GM12878 (cell line): ENCODE data around the gene ACAP1. TPM values are rescaled to one million over a fixed set of nuclear protein-coding genes. Genes with fewer than 3 reads are reported as not detected.

ENCODE experiments used
- ATF3 ChIP-seq: IDR thresholded peaks from 2 replicates; pipeline ENCODE4 v1.6.1; 2011; ENCODE audit warnings: low read depth, mild to moderate bottlenecking, low read length, moderate library complexity, borderline replicate concordance; ENCODE audit errors: extremely low read depth
- BCL3 ChIP-seq: IDR thresholded peaks from 2 replicates; pipeline ENCODE4 v1.6.1; 2011; ENCODE audit warnings: borderline replicate concordance, low read depth, mild to moderate bottlenecking, moderate library complexity, low read length; ENCODE audit not compliant: insufficient read depth, poor library complexity, severe bottlenecking
- CBX5 ChIP-seq: sonication (generic); IDR thresholded peaks from 2 replicates; pipeline ENCODE4 v1.6.1; 2016; ENCODE audit warnings: low read depth, moderate library complexity, mild to moderate bottlenecking, inconsistent platforms
- CHD1 ChIP-seq: IDR thresholded peaks from 2 replicates; pipeline ENCODE4 v1.6.1; 2012; ENCODE audit warnings: low read depth, low read length, improper control_type of control experiment
- E4F1 ChIP-seq: fragments of 450-650 bp; IDR thresholded peaks from 2 replicates; pipeline ENCODE4 v1.6.1; 2018; ENCODE audit warnings: borderline replicate concordance, mild to moderate bottlenecking; ENCODE audit not compliant: partially characterized antibody
- HSF1 ChIP-seq: fragments of 150-350 bp; IDR thresholded peaks from 2 replicates; pipeline ENCODE4 v1.6.1; 2014; ENCODE audit warnings: mild to moderate bottlenecking, low read depth, low read length
- IRF3 ChIP-seq: fragments of 450-650 bp; IDR thresholded peaks from 2 replicates; pipeline ENCODE4 v1.6.1; 2014; ENCODE audit warnings: mild to moderate bottlenecking
- MXI1 ChIP-seq: fragments of 150-350 bp; IDR thresholded peaks from 2 replicates; pipeline ENCODE4 v1.6.1; 2011; ENCODE audit warnings: low read depth, mild to moderate bottlenecking, inconsistent platforms, low read length, improper control_type of control experiment
- POU2F2 ChIP-seq: IDR thresholded peaks from 3 replicates; pipeline ENCODE4 v1.6.1; 2011; ENCODE audit warnings: low read depth, mild to moderate bottlenecking, low read length, borderline replicate concordance
- RAD21 ChIP-seq: IDR thresholded peaks from 2 replicates; pipeline ENCODE4 v1.6.1; 2011; ENCODE audit warnings: mild to moderate bottlenecking, low read depth, low read length, moderate library complexity; ENCODE audit not compliant: insufficient read depth
- RAD51 ChIP-seq: fragments of 450-650 bp; IDR thresholded peaks from 2 replicates; pipeline ENCODE4 v1.6.1; 2016; ENCODE audit warnings: moderate library complexity, mild to moderate bottlenecking, inconsistent platforms
- SIN3A ChIP-seq: IDR thresholded peaks from 2 replicates; pipeline ENCODE4 v1.6.1; 2012; ENCODE audit warnings: low read depth, low read length, improper control_type of control experiment
- SMAD5 ChIP-seq: IDR thresholded peaks from 2 replicates; pipeline ENCODE4 v1.6.1; 2016; ENCODE audit warnings: antibody characterized with exemption, low read depth
- SREBF1 ChIP-seq: IDR thresholded peaks from 2 replicates; pipeline ENCODE4 v1.6.1; 2012; ENCODE audit warnings: mild to moderate bottlenecking, low read length
- STAT1 ChIP-seq: fragments of 450-650 bp; conservative IDR thresholded peaks from 2 replicates; pipeline ENCODE4 v1.6.1; 2014; ENCODE audit warnings: antibody characterized with exemption, mild to moderate bottlenecking
- ZBTB40 ChIP-seq: fragments of 450-650 bp; IDR thresholded peaks from 2 replicates; pipeline ENCODE4 v1.6.1; 2016; ENCODE audit warnings: mild to moderate bottlenecking, moderate library complexity, borderline replicate concordance
- polyA plus RNA-seq, 11 experiments: library from polyadenylated mRNA; depleted of rRNA in 4 of 11; unstranded in 6 of 11; stranded (reverse) in 5 of 11; fragments of >200 nt; fragmentation: Nextera tagmentation in 4 of 11; fragmentation: Illumina TruSeq in 1 of 11; extraction: Ambion mirVana in 4 of 11; extraction: Trizol in 1 of 11; gene quantifications; 1 replicate in 1 of 11; 2 replicates in 10 of 11; pipeline versions ENCODE4 v1.2.1 to v1.2.3, GENCODE V29; 2011 to 2016; ENCODE audit warnings: inconsistent platforms in 2 of 11, missing spikeins in 2 of 11, low read depth in 1 of 11
- total RNA-seq, 4 experiments: library from RNA; depleted of rRNA in 3 of 4; stranded (reverse); fragments of >200 nt in 3 of 4; fragmentation: Illumina TruSeq in 1 of 4; extraction: Trizol in 1 of 4; gene quantifications; 2 replicates each; pipeline versions ENCODE4 v1.2.1 to v1.2.3, GENCODE V29; 2013 to 2021

Gene ACAP1
- total and polyA plus RNA-seq, 10 of the 15 experiments (the other 5 are each of a cell fraction or from before 2014, with no cell fraction given) = 5.7 to 245 (median 118) TPM

- TF ChIP-seq STAT1 = no peak
- TF ChIP-seq BCL3 = no peak
- peak; percentile 29; the same call in 1 of the 2 replicates for TF ChIP-seq SREBF1
- TF ChIP-seq E4F1 = no peak
- TF ChIP-seq IRF3 = no peak
- TF ChIP-seq SIN3A = no peak
- no peak for TF ChIP-seq CBX5
- no peak for TF ChIP-seq RAD21
- 0 out of 2 replicates have a peak, but pooled peaks have one; percentile 20 for TF ChIP-seq CHD1
- TF ChIP-seq SMAD5 = no peak
- no peak for TF ChIP-seq RAD51
- no peak for TF ChIP-seq MXI1
- TF ChIP-seq ATF3 = no peak
- 0 out of 3 replicates have a peak, but pooled peaks have one; percentile 27 for TF ChIP-seq POU2F2
- TF ChIP-seq HSF1 = no peak
- TF ChIP-seq ZBTB40 = peak; percentile 29; the same call in 1 of the 2 replicates
Observed at GRCh38 chr17:7336240-7337175, at the start of gene ACAP1 (continued).
